Esophagus muscularis mucosa (tissue), 4 donors: Measurements from ENCODE around the gene ACR.

ENCODE experiments used
- EP300 ChIP-seq: sonication (generic); formaldehyde crosslinking; IDR thresholded peaks from one replicate; pipeline ENCODE4 v1.6.1; 2017; ENCODE audit warnings: antibody characterized with exemption
- POLR2A ChIP-seq: fragments of 450-650 bp; IDR thresholded peaks from one replicate; pipeline ENCODE4 v1.6.1; 2017; ENCODE audit warnings: antibody characterized with exemption, moderate library complexity, mild to moderate bottlenecking, low read depth
- POLR2AphosphoS5 ChIP-seq, 2 donors: sonication (generic); formaldehyde crosslinking; IDR thresholded peaks; one replicate each; pipeline ENCODE4 v1.6.1; 2017; ENCODE audit warnings: antibody characterized with exemption in 2 of 2
- TF ChIP-seq, protein P1 (sequence below), 3 experiments: fragments of 200-600 bp in 2 of 3; fragments of 450-650 bp in 1 of 3; sonication (generic) in 2 of 3; IDR thresholded peaks; one replicate each; pipeline ENCODE4 v1.5.1; 2017 to 2019; ENCODE audit warnings: antibody characterized with exemption in 3 of 3, mild to moderate bottlenecking in 2 of 3, moderate library complexity in 1 of 3

GRCh38 chr22:50714631-50715179 is 23.3 kb upstream of the ACR start:
- TF ChIP-seq POLR2AphosphoS5 (IDR thresholded peaks at IDR 0.05) (no peak), POLR2A (no peak), EP300 (no peak)
- TF ChIP-seq, protein P1, sequence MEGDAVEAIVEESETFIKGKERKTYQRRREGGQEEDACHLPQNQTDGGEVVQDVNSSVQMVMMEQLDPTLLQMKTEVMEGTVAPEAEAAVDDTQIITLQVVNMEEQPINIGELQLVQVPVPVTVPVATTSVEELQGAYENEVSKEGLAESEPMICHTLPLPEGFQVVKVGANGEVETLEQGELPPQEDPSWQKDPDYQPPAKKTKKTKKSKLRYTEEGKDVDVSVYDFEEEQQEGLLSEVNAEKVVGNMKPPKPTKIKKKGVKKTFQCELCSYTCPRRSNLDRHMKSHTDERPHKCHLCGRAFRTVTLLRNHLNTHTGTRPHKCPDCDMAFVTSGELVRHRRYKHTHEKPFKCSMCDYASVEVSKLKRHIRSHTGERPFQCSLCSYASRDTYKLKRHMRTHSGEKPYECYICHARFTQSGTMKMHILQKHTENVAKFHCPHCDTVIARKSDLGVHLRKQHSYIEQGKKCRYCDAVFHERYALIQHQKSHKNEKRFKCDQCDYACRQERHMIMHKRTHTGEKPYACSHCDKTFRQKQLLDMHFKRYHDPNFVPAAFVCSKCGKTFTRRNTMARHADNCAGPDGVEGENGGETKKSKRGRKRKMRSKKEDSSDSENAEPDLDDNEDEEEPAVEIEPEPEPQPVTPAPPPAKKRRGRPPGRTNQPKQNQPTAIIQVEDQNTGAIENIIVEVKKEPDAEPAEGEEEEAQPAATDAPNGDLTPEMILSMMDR (IDR thresholded peaks at IDR 0.05), result no peak
